Measurements from ENCODE around the gene TEKT2.
A peak's percentile ranks its signal among the peaks of the same experiment; 100 is the strongest.

Gene TEKT2

DNA sequence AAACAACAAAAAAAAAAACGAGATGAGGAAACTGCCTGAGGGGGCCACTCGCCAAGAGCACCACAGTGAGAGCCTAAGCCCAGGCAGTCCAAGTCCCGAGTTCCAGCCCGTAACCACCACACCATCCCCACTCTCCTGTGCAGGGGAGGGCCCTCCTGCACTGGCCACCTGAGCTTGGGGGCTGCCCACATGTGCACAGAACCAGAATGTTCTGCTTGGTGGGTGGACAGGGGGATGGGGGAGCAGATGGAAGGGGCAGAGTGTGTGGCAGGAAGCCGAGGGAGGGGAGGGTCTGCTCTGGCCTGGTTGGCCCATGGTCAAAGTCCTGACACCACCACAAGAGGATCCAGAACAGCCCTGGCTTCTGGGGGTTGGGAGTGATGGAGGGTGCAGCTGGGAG, 22.4 kb downstream of the TEKT2 start:
- DNase-seq (ENCODE audit: low spot score): no peak

DNA sequence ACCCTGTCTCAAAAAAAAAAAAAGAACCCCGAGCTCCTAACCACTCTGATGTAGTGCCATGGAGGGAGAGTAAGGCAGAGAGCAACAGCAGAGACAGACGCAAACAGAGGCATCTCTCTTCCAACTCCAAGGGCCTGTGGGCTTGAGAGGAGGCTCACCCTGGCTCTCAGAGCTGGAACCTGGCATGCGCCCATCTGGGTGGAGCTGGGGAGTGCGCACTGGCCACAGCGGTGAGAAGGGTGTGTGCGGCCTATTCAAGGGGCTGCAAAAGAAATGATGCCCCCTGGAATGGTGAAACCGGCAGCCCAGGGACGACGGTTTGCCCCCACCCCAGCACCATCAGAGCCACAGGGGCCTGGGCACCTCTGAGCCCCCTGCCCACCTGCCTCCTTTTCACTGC, 23.5 kb downstream of the TEKT2 start:
- no peak for DNase-seq (ENCODE audit: low spot score)

DNA sequence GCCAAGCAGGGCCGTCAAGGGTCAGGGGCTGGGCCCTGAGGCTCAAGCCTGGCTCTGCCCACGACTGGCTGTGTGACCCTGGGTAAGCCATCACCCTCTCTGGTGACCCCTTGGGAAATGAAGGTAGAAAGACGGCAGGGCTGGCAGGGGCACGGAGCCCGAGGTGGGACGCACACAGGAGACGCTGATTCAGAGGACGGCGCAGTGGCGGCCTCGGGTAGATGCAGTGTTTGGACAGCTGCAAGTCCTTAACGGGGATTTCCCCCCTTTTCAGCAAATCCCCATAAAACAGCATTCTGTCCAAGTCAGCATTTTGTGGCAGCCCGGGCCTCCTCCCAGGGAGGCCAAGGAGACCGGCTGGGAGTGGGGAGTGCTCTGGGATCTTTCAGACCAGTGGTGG, 24.4 kb downstream of the TEKT2 start:
- DNase-seq (ENCODE audit: low spot score): no peak

DNA sequence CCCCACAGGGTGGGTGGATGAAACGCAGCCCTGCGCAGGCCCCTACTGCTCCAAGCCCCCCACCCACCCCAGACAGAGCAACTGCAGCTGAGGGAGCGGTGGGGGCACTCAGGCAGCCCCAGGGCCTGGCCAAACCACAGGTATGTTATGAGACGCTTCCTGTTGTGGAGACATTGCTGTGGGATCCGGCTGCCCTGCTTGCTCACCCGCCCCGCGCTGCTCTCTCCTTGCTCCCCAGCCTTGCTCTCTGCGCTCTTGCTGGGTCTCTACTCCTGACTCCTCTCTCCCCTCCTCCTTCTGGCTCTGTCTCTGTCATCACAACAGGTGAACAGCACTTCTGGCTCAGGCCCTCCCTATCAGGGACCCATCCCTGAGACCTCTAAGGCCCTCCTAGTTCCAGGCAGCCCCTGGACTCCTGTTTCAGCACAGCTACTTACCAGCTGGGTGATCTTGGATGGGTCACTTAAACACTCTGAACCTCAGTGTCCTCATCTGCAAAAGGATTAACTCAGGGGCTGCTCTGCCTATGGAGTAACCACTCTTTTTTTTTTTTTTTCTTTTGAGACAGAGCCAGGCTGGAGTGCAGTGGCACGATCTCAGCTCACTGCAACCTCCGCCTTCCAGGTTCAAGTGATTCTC, 25.3 kb downstream of the TEKT2 start:
- DNase-seq (ENCODE audit: low spot score): peak; percentile 85

DNA sequence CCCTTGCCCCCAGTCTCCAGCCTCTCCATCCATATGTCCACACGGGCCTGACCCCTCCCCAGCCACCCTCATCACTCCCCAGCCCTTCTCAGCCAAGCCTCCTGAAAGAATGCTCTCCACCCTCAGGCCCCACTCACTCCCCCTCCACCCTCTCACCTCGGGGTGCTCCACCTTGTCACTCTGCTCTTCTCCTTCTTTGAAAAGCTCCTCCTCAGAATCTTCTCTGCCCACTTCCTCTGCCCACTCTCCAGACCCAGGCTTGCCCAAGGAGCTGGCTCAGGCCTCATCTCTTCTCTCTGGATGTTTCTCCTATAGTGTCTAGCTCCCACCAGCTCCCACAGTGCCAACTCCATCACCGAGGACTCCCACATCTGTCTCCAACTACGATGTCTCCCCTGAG, 27.3 kb downstream of the TEKT2 start:
- no peak for DNase-seq (ENCODE audit: low spot score)

DNA sequence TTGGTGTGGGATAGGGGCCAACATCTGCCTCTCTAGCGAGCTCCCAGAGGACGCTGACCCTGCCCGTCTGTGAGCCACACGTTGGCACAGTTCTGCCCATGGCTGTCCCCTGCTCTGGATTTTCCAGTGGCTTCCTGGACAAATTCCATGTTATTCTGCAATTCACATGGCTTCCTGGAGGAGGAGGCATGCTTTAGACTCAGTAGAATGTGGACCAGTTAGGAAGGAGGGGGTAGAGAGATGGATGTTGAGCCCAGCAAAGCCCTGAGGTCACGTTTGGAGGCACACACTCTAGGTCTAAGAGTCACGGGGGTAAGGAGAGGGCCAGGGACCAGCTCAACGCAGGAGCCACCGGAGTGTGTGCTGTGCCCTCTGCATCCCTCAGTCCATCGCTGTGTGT, 28.9 kb downstream of the TEKT2 start:
- DNase-seq (ENCODE audit: low spot score): no peak

DNA sequence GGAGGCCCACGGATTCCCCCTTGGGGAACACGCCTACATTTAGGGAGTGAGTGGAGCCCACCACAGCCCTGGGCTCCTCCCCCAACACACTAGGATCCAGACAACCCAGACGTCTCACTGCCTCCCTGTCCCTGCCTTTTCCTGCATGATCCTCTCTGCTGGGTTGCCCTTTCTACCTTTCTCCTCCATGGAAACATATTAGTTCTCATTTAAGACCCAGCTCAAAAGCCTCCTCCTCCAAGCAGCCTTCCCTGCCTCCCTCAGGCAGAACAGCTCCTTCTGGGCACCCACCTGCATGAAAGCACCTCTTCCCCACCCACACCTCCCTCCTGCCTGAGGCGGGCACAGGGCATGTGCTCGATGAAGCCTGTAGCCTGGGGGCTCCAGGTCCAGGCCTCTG, 30.5 kb downstream of the TEKT2 start:
- no peak for DNase-seq (ENCODE audit: low spot score)

DNA sequence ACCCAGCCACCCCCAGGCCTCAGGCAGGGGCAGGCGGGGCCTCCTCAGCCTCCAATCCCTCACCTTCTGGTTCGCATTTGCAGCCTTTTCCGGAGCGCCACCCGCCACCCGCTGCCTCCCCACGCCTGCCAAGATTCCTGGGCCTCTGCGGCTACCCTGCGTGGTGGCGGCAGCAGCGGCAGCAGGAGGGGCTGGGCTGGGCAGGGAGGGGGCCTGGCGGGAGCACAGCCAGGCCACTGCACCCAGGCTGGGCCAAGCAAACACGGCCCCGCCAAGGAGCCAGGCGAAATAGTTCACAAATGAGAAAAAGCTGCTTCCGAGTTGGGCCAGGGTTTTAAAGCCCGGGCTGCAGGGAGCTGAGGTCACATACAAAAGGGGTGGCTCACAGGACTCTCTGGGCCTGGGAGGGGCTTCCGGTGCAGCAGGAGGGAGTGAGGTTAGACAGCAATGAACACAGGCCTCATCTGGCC, 31.3 kb downstream of the TEKT2 start:
- no peak for DNase-seq (ENCODE audit: low spot score)

DNA sequence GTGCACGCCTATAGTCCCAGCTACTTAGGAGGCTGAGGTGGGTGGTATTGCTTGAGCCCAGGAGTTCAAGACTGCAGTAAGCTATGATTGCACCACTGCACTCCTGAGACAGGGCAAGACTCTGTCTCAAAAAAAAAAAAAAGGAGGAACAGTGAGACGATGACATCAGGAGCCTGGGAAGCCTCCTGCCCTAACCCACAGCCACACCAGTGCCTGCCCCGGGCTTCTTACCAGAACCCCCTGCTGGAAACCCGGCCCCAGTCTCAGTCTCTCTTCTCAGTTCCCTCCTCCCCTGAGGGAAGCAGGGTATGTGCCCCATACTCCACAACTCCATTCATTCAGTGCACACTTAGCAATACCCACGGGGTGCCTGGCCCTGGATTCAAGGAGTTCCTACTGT, 32.0 kb downstream of the TEKT2 start:
- DNase-seq (ENCODE audit: low spot score): no peak

DNA sequence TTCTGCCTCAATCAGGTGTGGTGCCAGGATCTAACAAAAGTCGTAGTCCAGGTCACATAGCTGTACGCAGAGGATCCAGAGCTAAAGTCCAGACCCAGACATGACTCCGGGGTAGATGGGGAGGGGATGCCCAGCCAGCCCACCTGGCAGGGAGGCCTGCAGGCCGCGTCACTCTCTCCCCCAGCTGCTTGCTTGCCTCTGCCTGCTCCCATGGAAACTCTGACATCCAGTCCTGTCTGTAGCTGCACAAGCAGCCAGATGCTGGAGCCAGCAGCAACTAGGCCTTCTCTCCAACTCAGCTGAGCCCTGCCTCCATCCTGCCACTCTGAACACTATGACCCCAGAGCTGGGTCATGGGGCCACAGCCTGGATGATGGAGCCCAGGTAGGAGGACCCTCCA, 33.0 kb downstream of the TEKT2 start:
- DNase-seq (ENCODE audit: low spot score): no peak

DNA sequence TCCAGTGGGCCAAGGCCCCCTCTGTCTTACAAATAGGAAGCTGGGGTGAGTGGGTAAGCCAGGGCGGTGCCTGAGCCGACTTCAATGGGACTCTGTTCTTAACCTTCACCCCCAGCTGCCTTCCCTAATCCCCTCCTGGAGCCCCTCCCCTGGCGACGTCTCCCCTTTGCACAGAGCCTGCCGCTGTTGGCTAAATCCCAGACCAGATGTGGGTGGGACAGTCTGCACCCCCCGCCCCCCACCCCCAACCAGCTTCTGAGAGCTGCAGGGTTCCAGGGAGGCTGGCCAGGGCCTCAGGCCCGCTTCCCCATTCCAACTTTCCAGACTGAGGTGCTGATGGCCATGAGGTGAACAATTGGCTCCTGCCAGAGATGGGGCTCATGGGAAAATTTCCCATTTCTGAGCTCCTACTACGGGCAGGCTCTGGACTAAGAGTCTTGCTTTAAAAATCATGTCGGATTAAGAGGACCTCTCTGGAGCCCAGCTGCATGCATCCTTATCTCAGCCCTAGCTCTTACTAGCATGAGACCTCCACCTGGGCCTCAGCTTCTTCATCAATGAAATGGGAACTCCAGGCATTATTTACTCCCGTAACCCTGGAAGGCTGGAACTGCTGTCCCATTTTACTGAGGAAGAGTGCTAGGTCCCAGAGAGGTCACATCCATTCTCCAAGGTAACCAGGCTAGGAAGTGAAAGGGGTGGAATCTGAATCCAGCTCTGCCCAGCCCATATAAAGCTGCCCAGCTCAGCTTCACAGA, 34.7 kb downstream of the TEKT2 start:
- no peak for DNase-seq (ENCODE audit: low spot score)

DNA sequence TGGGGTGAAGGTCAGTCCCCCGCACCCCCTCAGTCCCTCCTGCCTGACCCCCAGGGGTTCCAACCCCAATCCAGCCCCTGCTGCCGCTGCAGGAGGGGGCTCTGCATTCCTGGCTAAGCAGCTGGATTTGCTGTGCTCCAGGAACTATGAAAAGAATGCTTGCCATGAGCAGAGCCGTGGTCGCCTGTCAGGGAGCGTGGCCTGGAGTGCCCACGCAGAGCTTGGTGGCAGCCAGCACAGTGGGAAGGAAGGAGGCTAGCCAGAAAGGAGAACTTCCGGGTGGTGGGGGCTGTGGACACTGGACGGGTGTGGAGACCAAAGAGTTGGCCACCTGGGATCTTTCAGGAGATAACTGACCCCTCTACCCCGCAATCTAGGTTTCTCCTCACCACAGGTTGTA, 35.6 kb downstream of the TEKT2 start:
- DNase-seq (ENCODE audit: low spot score): no peak

DNA sequence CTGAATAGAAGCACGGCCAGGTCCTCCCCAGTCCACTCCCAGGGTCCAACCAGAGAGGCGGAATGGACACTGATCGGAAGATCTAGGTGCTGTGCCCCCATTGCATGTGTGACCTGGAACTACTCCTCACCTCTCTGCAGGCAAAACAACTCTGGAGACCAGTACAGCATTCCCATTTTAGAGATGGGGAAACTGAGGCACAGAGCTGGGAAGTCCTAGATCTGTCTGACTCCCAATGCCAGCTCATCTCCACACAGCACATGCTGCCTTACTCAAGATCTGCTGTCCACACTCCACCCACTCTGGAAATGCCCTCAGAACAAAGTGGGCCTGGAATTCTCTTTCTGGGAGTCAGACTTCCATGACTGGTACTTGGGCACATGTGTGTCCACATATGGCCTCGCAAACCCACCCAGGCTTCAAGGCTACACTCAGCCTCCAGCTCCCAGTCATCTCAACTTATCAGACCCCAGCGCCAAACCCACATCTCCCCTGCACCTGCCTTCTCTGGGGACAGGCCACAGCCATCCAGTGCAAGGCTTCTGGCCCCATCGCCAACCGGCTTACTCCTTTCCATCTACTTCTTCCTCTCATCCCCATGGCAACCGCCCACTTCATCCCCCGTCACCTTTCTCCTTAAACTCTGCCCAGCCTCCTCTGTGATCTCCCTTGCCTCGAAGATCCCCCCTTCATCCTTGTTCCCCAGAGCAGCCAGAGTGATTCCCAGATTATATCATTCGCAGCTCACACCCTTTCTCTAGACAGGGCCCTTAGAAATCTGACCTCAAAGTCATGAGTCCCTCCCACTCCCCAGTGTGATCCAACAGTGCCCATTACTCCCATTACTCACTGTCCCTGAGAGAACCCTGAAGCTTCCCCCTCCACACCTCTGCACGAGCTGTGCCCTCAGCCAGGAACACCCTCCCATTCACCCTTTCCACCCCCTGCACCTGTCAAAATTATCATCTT, 38.5 kb downstream of the TEKT2 start:
- no peak for DNase-seq (ENCODE audit: low spot score)

DNA sequence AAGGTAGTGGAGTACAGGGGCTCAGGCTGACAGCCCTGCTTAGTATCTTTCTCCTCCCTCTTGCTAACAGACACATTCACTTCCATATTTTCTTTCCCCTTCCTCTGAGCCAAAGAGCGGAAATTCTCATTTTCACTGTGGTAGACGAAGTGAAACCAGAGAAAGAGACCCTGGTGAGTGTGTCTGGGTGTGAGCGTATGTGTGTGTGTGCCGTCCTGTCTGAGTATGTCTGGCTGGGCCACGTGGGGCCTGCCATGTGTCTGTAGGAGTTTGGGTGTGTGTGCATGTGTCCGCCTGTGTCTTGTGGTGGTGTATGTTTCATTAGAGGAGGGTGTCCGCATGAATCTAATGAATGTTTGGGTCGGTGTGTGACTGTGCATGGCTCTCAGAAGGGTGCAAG, 39.5 kb downstream of the TEKT2 start:
- DNase-seq (ENCODE audit: low spot score): no peak

DNA sequence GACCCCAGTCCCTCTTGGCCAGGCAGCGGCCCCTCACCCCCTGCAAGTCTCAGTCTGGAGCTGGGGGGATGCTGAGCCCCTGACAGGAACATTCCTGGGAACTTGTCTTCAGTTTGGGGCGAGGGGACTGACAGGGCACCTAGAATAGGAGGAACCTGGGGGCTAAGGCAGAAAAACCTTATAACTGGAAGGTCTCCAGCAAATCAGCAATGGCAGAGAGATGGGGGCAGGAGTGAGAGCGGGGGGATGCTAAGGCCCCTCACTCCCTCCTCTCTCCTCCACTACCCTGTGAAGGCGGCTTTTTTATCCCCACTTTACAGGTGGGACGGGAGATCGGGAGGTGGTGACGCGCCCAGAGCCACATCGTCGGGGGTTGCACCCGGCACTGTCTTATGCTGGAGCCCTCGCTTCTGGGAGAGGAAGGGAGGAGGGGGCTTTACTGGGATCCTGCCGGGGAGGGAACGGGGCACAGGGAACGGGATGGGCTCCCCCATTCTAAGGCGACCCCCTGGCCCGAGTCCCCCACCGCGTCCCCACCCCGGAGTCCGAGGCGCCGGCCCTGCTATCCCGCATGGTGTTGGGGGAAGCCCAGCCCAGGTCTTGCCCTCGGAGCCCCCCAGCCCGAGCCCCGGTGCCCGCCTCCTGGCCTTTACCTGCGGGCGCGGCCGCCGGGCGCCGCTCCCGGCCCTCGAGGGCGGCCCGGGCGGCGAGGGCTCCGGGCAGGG, 40.7 kb downstream of the TEKT2 start:
- DNase-seq (ENCODE audit: low spot score): no peak

DNA sequence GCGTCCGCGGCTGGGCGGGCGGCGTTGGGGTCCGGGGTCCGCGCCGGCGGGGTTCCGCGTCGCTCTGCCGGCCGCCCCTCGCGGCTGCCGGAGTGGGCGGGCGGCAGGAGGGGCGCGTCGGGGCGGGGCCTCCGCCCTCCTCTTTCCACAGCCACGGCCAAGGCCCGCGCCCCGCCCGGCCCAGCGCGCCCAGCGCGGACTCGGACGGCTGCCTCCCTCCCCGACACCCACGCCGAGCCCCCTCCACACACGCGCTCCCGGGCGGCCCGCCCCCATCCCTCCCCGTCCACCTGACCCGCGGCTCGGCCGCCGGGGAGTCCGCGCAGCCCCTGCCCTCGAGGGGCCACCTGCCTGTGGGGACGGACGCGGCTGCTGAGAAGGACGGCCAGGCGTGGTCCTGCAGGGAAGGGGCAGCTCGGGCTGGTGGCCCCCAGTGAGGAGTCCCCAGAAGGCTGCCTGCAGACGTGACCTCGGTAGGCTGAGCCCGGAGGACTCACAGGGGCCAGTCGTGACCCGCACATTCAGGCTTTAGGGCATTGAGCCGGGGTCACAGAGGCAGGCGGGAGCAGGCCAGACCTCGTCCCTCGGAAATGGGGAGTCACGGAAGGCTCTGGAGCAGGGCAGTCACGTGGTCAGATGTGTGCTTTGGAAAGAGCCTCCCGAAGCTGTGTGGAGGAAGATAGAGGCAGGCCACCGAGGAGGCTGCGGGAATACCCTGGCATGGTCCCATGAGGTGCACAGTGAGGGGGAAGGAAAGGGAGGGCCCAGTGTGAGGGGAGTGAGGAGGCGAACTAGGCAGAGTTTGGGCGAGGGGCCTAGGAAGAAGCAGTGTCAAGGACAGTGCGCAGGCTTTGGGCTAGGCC, 41.5 kb downstream of the TEKT2 start, which contains the start of gene COL8A2:
TSS of gene COL8A2 (minus strand) at position 94 of the 863 bp plus-strand sequence. CDS start 24,980 bp downstream, outside the sequence.
- no peak for DNase-seq (ENCODE audit: low spot score)

DNA sequence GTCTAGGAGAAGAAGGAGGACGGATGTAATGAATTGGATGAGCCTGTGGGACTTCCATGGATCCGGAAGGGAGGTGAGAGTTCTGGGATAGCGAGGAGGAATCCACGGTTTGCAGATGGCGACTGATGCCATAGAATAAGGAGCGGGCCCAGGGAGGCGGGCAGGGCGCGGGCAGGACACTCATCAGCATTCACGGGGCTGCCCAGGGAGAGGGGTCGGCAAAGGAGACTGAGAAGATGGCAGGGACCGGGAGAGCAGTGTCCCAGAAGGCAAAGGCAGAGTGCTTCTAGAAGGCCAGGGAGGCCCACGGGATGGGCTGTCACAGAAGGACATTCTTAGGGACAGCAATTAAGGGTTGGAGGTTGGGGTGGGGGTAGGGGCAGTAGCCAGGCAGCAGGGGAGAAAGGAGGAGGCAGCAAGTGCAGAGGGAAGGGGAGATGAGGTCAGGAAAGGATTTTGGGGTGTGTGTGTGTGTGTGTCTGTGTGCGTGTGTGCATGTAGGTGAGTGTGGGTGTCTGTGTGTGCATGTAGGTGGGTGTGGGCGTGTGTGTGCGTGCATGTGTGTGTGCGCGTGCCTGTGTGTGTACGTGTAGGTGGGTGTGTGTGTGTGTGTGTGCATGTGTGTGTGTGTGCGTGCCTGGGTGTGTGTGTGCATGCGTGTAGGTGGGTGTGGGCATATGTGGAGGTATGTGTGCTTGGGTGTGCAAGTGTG, 42.3 kb downstream of the TEKT2 start:
- DNase-seq (ENCODE audit: low spot score): no peak

DNA sequence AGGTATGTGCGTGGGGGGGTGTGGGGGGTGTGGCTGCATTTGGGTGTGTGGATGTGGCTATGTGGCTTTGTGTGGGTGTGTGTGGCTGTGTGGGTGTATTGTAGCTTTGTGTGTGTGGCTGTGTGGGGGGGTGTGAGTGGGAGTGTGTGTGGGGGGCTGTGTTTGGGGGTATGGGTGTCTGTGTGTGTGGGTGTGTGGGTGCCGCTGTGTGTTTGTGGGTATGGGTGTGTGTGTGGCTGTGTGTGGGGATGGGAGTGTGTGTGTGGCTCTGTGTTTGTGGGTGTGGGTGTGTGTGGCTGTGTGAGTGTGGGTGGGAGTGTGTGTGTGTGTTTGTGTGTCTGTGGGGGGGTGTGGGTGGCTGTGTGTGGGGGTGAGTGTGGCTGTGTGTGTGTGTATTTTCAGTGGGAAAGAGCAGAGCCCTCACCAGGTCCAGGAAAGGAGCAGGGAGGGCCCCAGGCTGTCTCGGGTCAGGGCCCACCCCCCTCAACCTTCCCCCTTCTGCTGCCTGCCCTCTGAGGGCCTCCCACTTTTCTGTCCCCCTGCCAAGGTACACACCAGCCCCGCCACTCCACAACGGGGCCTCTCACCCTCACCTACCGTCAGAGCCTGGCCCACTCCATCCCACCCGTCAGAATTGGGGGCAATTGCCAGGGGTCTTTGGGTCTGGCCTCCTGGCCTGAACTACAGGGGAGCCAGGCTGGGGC, 43.1 kb downstream of the TEKT2 start:
- DNase-seq (ENCODE audit: low spot score): no peak

DNA sequence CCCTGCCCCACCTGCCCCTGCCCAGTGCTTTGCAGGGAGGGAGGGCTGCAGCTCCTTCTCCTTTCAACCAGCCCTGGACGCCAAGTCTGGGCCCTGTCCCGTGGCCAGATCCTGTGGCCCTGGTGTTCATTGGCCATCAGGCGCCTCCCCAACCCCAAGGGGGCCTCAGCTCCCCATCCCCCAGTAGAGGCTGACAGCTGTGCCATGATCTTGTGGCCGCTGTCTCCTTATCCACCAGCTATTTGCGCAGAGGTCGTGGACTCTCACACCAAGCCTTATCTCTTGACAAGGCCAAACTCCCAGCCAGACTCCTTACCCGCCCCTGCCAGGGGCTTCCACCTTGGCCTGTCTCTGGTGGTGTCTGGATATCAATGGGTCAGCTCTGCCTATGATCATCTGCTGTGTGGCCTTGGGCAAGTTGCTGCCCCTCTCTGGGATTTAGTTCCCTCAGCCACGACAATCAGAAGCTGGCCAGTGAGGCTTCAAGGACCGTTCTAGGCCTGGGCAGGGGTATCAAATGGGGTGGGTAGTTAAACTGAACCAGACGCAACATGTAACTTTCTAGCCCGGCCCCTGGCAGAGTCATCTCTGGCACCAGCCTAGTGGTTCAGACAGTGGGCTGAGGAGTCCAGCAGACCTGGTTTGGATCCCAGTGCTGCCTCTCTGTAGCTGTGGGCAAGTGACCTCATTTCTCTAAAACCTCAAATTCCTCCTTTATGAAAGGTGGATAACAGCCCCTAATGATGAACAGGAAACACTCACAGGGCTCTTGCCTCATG, 44.4 kb downstream of the TEKT2 start:
- DNase-seq (ENCODE audit: low spot score): peak; percentile 63

Measured in kidney tubule cell (primary cell).